Measurements from ENCODE around the gene IQSEC1. TPM values are rescaled to one million over a fixed set of nuclear protein-coding genes. Genes with fewer than 3 reads are reported as not detected.

The IQSEC1 gene
- total and polyA plus RNA-seq, 2 experiments from 2014 or later = 21.2 to 24.7 TPM

DNA sequence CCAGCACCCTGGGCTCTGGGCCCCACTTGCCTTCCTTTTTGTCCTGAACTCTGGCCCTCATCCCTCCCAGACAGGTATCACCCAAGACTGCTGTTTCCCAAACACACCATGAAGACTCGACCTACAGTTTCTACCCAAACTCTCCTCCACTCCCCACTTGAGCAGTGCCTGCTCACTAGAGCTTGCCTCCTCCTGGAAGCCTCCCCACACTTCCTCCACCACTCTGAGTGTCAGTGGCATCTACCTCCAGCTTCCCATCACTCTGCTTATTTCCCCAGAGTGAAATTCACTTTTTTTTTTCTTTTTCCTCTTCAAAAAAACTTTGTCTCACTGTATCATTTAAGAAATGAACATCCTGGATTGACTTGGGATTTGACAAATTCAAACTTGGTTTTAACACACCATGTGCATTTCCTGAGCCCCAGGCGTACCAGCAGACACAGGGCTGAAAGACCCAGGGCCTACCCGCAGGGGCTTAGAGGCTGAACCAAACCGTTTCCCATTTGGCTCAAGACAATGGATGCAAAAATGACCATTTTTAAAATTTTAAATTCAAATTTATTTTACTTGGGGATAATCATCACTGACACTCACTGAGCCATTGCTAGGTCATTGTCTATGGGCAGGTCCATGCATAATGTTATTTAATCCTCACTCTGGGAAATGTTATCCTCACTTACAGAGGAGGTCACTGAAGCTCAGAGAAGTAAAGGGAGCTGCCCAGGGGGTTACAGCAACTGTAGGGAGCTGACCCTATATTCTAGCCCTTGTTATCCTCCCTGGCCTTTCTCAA is 62.3 kb downstream of the IQSEC1 start:
- 81% methylated on average over 4 of the region's 4 CpGs for WGBS (ENCODE audit: low lambda C conversion rate, missing lambda C conversion rate)
- Histone ChIP-seq H3K4me2 (no peak overlapping the region), H2AFZ (no peak overlapping the region), H3K9me2 (replicated peaks; ENCODE audit: insufficient read depth) (no peaks in the 10 kb centered on the region), H3K36me3 (replicated peaks; ENCODE audit: insufficient read depth, low read depth) (no peaks in the 10 kb centered on the region), H3K27ac (no peak overlapping the region), H3K9me3 (ENCODE audit: low read depth) (no peaks in the 10 kb centered on the region), H3K27me3 (no peaks in the 10 kb centered on the region), H3K4me1 (ENCODE audit: insufficient read depth) (no peaks in the 10 kb centered on the region), H3K4me3 (no peak overlapping the region), H4K20me1 (ENCODE audit: insufficient read depth, poor library complexity, severe bottlenecking) (no peaks in the 10 kb centered on the region), H3K79me2 (no peaks in the 10 kb centered on the region)
- DNase-seq (ENCODE audit: low spot score) = no peak
- TF ChIP-seq, protein P1, sequence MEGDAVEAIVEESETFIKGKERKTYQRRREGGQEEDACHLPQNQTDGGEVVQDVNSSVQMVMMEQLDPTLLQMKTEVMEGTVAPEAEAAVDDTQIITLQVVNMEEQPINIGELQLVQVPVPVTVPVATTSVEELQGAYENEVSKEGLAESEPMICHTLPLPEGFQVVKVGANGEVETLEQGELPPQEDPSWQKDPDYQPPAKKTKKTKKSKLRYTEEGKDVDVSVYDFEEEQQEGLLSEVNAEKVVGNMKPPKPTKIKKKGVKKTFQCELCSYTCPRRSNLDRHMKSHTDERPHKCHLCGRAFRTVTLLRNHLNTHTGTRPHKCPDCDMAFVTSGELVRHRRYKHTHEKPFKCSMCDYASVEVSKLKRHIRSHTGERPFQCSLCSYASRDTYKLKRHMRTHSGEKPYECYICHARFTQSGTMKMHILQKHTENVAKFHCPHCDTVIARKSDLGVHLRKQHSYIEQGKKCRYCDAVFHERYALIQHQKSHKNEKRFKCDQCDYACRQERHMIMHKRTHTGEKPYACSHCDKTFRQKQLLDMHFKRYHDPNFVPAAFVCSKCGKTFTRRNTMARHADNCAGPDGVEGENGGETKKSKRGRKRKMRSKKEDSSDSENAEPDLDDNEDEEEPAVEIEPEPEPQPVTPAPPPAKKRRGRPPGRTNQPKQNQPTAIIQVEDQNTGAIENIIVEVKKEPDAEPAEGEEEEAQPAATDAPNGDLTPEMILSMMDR (IDR thresholded peaks at IDR 0.05; ENCODE audit: poor library complexity) = no peak
- TF ChIP-seq EZH2phosphoT487 (IDR thresholded peaks at IDR 0.05; ENCODE audit: low read depth, severe bottlenecking, unreplicated experiment) (no peak), EZH2 (IDR thresholded peaks at IDR 0.05; ENCODE audit: borderline replicate concordance) (no peak)

DNA sequence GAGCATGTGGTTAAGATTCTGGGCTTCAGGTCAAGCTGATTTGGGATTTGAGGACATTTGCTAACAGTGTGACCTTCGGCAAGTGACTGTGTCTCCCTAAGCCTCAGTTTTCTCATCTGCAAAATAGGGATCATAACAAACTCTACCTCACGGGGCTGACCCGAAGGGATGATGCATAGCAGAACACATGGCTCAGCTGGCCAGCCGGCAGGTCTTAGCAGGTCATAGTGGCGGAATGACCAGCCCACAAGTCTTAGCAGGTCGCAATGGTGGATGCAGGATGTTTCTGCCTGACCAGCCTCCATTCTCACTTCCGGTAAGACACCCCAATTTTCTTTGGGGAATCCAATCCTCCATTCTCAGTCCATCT is 63.3 kb downstream of the IQSEC1 start:
- Histone ChIP-seq H3K4me3 (no peak overlapping the region), H3K4me1 (ENCODE audit: insufficient read depth) (no peaks in the 10 kb centered on the region), H4K20me1 (ENCODE audit: insufficient read depth, poor library complexity, severe bottlenecking) (no peaks in the 10 kb centered on the region), H3K27ac (no peak overlapping the region), H3K27me3 (no peaks in the 10 kb centered on the region), H3K79me2 (no peaks in the 10 kb centered on the region), H3K9me2 (replicated peaks; ENCODE audit: insufficient read depth) (no peaks in the 10 kb centered on the region), H3K4me2 (no peak overlapping the region), H3K36me3 (replicated peaks; ENCODE audit: insufficient read depth, low read depth) (no peaks in the 10 kb centered on the region), H2AFZ (no peak overlapping the region), H3K9me3 (ENCODE audit: low read depth) (no peaks in the 10 kb centered on the region)
- DNase-seq (ENCODE audit: low spot score) = no peak
- TF ChIP-seq, protein P1 (IDR thresholded peaks at IDR 0.05; ENCODE audit: poor library complexity) = no peak
- no peak for TF ChIP-seq EZH2phosphoT487 (IDR thresholded peaks at IDR 0.05; ENCODE audit: low read depth, severe bottlenecking, unreplicated experiment)
- TF ChIP-seq EZH2 (IDR thresholded peaks at IDR 0.05; ENCODE audit: borderline replicate concordance) = no peak
- WGBS (ENCODE audit: low lambda C conversion rate, missing lambda C conversion rate) = 90% methylated on average over 7 of the region's 7 CpGs

DNA sequence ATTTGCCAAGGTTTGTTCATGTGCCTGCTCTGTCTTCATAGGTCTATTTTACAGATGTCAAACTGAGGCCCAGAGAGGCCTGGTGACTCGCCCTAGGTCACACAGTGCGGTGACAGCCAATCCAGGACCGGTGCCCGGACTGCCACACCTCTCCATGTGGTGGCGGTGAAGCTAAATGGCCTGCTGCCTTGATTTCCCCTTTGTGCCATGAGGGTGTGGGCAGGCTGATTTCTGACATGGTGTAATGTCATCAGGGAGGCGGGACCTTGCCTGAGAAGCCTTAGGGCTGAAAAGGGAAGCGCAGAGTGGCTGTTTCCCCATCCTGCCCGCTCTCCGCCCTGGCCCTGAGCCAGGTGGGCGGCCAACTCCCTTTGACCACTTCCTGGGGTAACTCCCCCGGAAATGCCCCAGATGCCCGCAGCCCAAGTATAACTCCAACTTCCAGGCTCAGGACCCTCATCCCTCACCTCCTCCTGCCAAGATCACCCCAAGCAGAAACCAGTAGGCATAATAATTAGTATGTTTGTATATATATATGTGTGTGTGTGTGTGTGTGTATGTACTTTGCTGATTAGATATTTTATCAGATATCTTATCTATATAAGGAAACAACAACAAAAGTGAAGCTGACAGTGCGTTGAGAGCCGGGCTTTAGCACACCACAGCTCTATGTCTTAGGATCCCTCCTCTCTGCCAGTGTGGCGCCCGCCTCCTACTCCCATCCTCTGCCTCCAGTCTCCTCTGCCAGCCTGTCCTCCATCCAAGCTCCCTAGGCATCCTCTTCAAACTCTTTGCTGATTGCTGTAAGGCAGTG is 63.9 kb downstream of the IQSEC1 start:
- H3K4me2 ChIP-seq = no peak overlapping the region
- TF ChIP-seq, protein P1 (IDR thresholded peaks at IDR 0.05; ENCODE audit: poor library complexity) = no peak
- TF ChIP-seq EZH2 (IDR thresholded peaks at IDR 0.05; ENCODE audit: borderline replicate concordance) (no peak), EZH2phosphoT487 (IDR thresholded peaks at IDR 0.05; ENCODE audit: low read depth, severe bottlenecking, unreplicated experiment) (no peak)
- H3K4me1 ChIP-seq (ENCODE audit: insufficient read depth) = no peaks in the 10 kb centered on the region
- DNase-seq (ENCODE audit: low spot score) = no peak
- 96% methylated on average over 16 of the region's 16 CpGs for WGBS (ENCODE audit: low lambda C conversion rate, missing lambda C conversion rate)
- no peak overlapping the region for H3K27ac ChIP-seq
- H3K9me3 ChIP-seq (ENCODE audit: low read depth) = no peaks in the 10 kb centered on the region
- H3K79me2 ChIP-seq = no peaks in the 10 kb centered on the region
- H3K36me3 ChIP-seq (replicated peaks; ENCODE audit: insufficient read depth, low read depth) = no peaks in the 10 kb centered on the region
- H4K20me1 ChIP-seq (ENCODE audit: insufficient read depth, poor library complexity, severe bottlenecking) = no peaks in the 10 kb centered on the region
- no peaks in the 10 kb centered on the region for H3K9me2 ChIP-seq (replicated peaks; ENCODE audit: insufficient read depth)
- H3K4me3 ChIP-seq = no peak overlapping the region
- H2AFZ ChIP-seq = no peak overlapping the region
- no peaks in the 10 kb centered on the region for H3K27me3 ChIP-seq

Measured in hepatocyte (in vitro differentiated cells).